Body of pancreas (tissue), 4 donors: ENCODE results near the gene DOK6. TPM values are rescaled to one million over a fixed set of nuclear protein-coding genes. Genes with fewer than 3 reads are reported as not detected.

Experiments used
- ATAC-seq: fragments of 150-250 bp; one replicate; pipeline ENCODE4 v1.9.1; 2016
- DNase-seq, 4 donors: peaks; one replicate each; pipeline ENCODE4 v3.0.0-alpha.2; 2019
- H3K27ac ChIP-seq, 4 donors: fragments of 200-600 bp; sonication (generic); 1 replicate in 3 of 4; 2 replicates in 1 of 4; pipeline versions ENCODE4 v1.5.1 to v1.6.1; 2016 to 2019; ENCODE audit warnings: mild to moderate bottlenecking in 1 of 4, mixed read lengths in 1 of 4, moderate library complexity in 1 of 4
- H3K27me3 ChIP-seq, 2 donors: fragments of 200-600 bp; sonication (generic); one replicate each; pipeline ENCODE4 v1.6.0; 2016; ENCODE audit warnings: mild to moderate bottlenecking in 1 of 2
- H3K36me3 ChIP-seq, 2 donors: fragments of 200-600 bp; sonication (generic); replicated peaks in 1 of 2; 2 replicates each; pipeline ENCODE4 v1.5.1; 2016; ENCODE audit warnings: low read depth in 2 of 2; ENCODE audit not compliant: insufficient read depth in 1 of 2
- H3K4me1 ChIP-seq: fragments of 200-600 bp; sonication (generic); one replicate; pipeline ENCODE4 v1.6.0; 2016
- H3K4me3 ChIP-seq, 2 donors: fragments of 200-600 bp; sonication (generic); 1 replicate in 1 of 2; 2 replicates in 1 of 2; pipeline ENCODE4 v1.5.1; 2016 to 2019
- H3K9me3 ChIP-seq, 3 donors: fragments of 200-600 bp; sonication (generic); 1 replicate in 2 of 3; 2 replicates in 1 of 3; pipeline ENCODE4 v1.5.1; 2016
- CTCF ChIP-seq, 7 experiments: fragments of 450-650 bp in 4 of 7; fragments of 200-600 bp in 3 of 7; sonication (generic) in 3 of 7; IDR thresholded peaks; one replicate each; pipeline ENCODE4 v1.5.1; 2016 to 2019; ENCODE audit warnings: antibody characterized with exemption in 7 of 7
- POLR2A ChIP-seq, 3 donors: fragments of 450-650 bp; IDR thresholded peaks; one replicate each; pipeline ENCODE4 v1.6.1; 2016; ENCODE audit warnings: antibody characterized with exemption in 3 of 3, mild to moderate bottlenecking in 2 of 3
- WGBS, 2 donors: methylation state at CpG; one replicate each; pipeline ENCODE4 v1.1.5; 2017; 5-methylcytosine and 5-hydroxymethylcytosine counted together
- intact Hi-C: fragments of 100-400 bp; cut with DNase I; formaldehyde crosslinking; loops from one replicate; pipeline ENCODE4 v1.15.1; 2023
- total RNA-seq, 2 donors: library from RNA; depleted of rRNA; stranded (reverse); fragments of >200 nt; gene quantifications; one replicate each; pipeline ENCODE4 v1.1.0, GENCODE V29; 2016

DOK6 gene
- total RNA-seq, 2 donors from 2014 or later: under 0.01 to 0.66 TPM

GRCh38 chr18:69838003-69838402, 437.3 kb downstream of the DOK6 start:
- TF ChIP-seq POLR2A (IDR thresholded peaks at IDR 0.05) (no peak), CTCF (IDR thresholded peaks at IDR 0.05) (no peak)
- 96% methylated on average over 1 of the region's 1 CpG for WGBS, 2 donors
- no peak for ATAC-seq
- DNase-seq: no peak
- H3K9me3 ChIP-seq: no peaks in the 10 kb centered on the region
- H3K27ac ChIP-seq: no peak overlapping the region
- intact Hi-C loops: no loop called here
- H3K4me3 ChIP-seq: no peak overlapping the region
- H3K36me3 ChIP-seq: no peaks in the 10 kb centered on the region
- no peaks in the 10 kb centered on the region for H3K27me3 ChIP-seq
- H3K4me1 ChIP-seq: no peaks in the 10 kb centered on the region

GRCh38 chr18:69838620-69839411, 438.1 kb downstream of the DOK6 start:
- DNase-seq (no peak), ATAC-seq (no peak)
- Histone ChIP-seq H3K36me3 (no peaks in the 10 kb centered on the region), H3K4me3 (no peak overlapping the region), H3K9me3 (no peaks in the 10 kb centered on the region), H3K4me1 (no peaks in the 10 kb centered on the region), H3K27ac (no peak overlapping the region), H3K27me3 (no peaks in the 10 kb centered on the region)
- 90 to 93% methylated on average over 3 of the region's 3 CpGs for WGBS, 2 donors
- intact Hi-C loops: no loop called here
- no peak for TF ChIP-seq CTCF (IDR thresholded peaks at IDR 0.05)

- DNase-seq (no peak), ATAC-seq (no peak)
Observed at GRCh38 chr18:69839497-69839896, 438.8 kb downstream of the DOK6 start.

GRCh38 chr18:69840001-69840400, 439.3 kb downstream of the DOK6 start:
- no peak for ATAC-seq
- H3K36me3 ChIP-seq: no peaks in the 10 kb centered on the region
- H3K4me3 ChIP-seq: no peak overlapping the region
- intact Hi-C loops: no loop called here
- H3K27ac ChIP-seq: no peak overlapping the region
- WGBS, 2 donors: 77 to 80% methylated on average over 11 of the region's 11 CpGs
- no peaks in the 10 kb centered on the region for H3K27me3 ChIP-seq
- TF ChIP-seq CTCF (IDR thresholded peaks at IDR 0.05) (no peak), POLR2A (IDR thresholded peaks at IDR 0.05) (no peak)
- no peaks in the 10 kb centered on the region for H3K4me1 ChIP-seq
- H3K9me3 ChIP-seq: no peaks in the 10 kb centered on the region
- DNase-seq: no peak

More at GRCh38 chr18:69839497-69839896, 438.8 kb downstream of the DOK6 start:
- WGBS, 2 donors: 88 to 94% methylated on average over 11 of the region's 11 CpGs
- no peaks in the 10 kb centered on the region for H3K9me3 ChIP-seq
- no peaks in the 10 kb centered on the region for H3K4me1 ChIP-seq
- no peaks in the 10 kb centered on the region for H3K27me3 ChIP-seq
- H3K36me3 ChIP-seq: no peaks in the 10 kb centered on the region
- TF ChIP-seq POLR2A (IDR thresholded peaks at IDR 0.05) (no peak), CTCF (IDR thresholded peaks at IDR 0.05) (no peak)
- H3K27ac ChIP-seq: no peak overlapping the region
- intact Hi-C loops: no loop called here
- H3K4me3 ChIP-seq: no peak overlapping the region

GRCh38 chr18:69840445-69840844, 439.8 kb downstream of the DOK6 start:
- Histone ChIP-seq H3K27ac (no peak overlapping the region), H3K4me3 (no peak overlapping the region), H3K27me3 (no peaks in the 10 kb centered on the region), H3K9me3 (no peaks in the 10 kb centered on the region), H3K4me1 (no peaks in the 10 kb centered on the region), H3K36me3 (no peaks in the 10 kb centered on the region)
- DNase-seq (no peak), ATAC-seq (no peak)
- no peak for TF ChIP-seq CTCF (IDR thresholded peaks at IDR 0.05)
- no peak for TF ChIP-seq POLR2A (IDR thresholded peaks at IDR 0.05)
- intact Hi-C loops: no loop called here
- WGBS, 2 donors: 80 to 84% methylated on average over 7 of the region's 7 CpGs
